Ovary (tissue), 3 donors: ENCODE measurements around the gene ERI3.

Source experiments
- CTCF ChIP-seq, 3 donors: fragments of 450-650 bp in 2 of 3; fragments of 200-600 bp in 1 of 3; IDR thresholded peaks; one replicate each; pipeline versions ENCODE4 v1.5.1 to v1.8.0; 2016 to 2022; ENCODE audit warnings: antibody characterized with exemption in 3 of 3, mild to moderate bottlenecking in 1 of 3
- EP300 ChIP-seq: sonication (generic); formaldehyde crosslinking; IDR thresholded peaks from one replicate; pipeline ENCODE4 v1.6.1; 2017; ENCODE audit warnings: antibody characterized with exemption
- POLR2A ChIP-seq: fragments of 450-650 bp; IDR thresholded peaks from one replicate; pipeline ENCODE4 v1.6.1; 2017; ENCODE audit warnings: antibody characterized with exemption, mild to moderate bottlenecking, moderate library complexity
- donor health status: DM: no; HTN: no; CAD: no.

GRCh38 chr1:44388551-44388950, 33.5 kb upstream of the ERI3 start:
- TF ChIP-seq CTCF (IDR thresholded peaks at IDR 0.05): no peak
- no peak for TF ChIP-seq POLR2A
- no peak for TF ChIP-seq EP300
